NCI-H82 treated with DMSO at 0.1 percent for 48 hours (cell line): Measurements from ENCODE around the gene RUSF1.
"Not testable (repeated sequence)": the region's sequence is repeated elsewhere in the genome, so short reads cannot be mapped to it uniquely, and the experiment has no call there.

Experiments
- DNase-seq: peaks from one replicate; lab custom pipeline; 2025; ENCODE audit not compliant: unreplicated experiment; lab: John Stamatoyannopoulos, UW

The RUSF1 gene

DNA sequence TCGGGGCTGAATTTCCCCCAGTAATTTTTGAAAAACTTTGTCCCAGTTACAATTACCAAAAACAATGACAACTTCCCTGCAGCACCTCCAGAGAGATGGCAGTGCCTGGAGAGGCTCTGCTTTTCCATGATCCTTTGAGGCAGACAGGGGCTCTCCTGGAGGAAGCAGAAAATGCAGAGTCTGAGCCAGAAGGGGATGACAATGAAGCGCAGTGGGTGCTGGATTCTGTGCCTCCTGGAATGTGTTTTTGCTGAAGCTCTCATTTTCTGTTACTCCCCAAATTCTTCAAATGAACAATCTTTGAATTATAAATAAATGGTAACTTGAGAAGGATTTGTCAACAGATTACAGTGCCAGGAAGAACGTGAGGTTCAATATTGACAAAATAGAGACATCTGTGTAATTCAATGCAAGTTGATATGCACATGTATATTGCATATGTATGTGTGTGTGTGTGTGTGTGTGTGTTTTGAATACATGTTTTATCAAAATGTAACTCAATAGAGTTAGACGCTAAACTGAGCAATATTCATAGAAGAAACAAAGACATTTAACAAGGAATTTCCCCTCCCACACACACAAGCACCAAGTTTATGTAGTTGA lies 9.7 kb upstream of the RUSF1 start:
- DNase-seq, result no peak

DNA sequence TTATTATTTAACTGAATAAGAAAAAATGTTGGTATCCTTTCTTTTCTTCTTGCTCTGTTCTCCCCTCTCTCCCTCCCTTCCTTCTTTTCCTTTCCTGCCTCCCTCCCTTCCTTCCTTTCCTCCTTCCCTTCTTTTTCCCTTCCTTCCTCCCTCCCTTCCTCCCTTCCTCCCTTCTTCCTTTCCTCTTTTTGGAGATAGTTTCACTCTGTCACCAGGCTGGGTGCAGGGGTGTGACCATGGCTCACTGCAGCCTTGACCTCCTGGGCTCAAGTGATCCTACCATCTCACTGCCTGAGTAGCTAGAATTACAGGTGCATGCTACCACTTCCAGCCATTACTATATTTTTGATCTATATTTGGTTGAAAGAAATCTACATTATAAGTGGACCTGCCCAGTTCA lies 5.7 kb upstream of the RUSF1 start:
- DNase-seq, result no peak

- DNase-seq, result no peak
Measured at GRCh38 chr16:31513126-31513525, 4.9 kb upstream of the RUSF1 start.

DNA sequence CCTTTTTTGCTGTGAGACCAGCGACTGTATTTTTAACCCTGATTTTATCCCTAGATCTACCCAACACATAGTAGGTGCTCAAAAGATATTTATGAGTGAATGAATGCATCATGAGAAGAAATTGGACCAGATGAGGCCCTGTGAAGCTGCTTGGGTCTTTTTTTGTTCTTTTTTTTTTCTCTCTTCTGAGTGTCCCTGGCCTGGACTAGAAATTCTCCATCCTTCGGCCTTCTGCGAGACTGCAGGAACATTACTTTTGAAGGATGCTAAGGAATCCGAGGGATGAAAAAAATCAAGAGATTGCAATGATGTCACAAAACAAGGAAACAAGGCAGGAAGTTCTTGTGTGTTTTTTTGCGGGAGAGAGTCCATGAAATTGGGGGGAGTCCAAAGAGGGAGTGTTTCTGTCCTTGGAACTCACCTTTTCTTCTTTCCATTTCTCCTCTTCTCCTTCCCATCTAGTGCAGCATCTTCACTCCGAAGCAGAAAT lies 560 bp upstream of the RUSF1 start:
- DNase-seq, result no peak

- DNase-seq, result no peak
Measured at GRCh38 chr16:31507617-31507928, 618 bp downstream of the RUSF1 start.

GRCh38 chr16:31505483-31505882 lies 2.7 kb downstream of the RUSF1 start:
- DNase-seq, result no peak

- no peak for DNase-seq
Measured at GRCh38 chr16:31504159-31504558, 4.0 kb downstream of the RUSF1 start.

DNA sequence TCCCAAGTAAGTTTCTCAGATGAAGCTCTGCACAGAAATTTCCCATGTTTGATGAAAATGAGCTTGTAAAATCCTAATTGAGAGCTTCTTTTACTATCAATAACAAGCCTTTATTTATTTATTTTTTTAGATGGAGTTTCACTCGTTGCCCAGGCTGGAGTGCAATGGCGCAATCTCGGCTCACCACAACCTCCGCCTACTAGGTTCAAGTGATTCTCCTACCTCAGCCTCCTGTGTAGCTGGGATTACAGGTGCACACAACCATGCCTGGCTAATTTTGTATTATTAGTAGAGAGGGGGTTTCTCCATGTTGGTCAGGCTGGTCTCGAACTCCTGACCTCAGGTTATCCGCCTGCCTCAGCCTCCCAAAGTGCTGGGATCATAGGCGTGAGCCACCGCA lies 4.6 kb downstream of the RUSF1 start:
- DNase-seq, result not testable (repeated sequence)

GRCh38 chr16:31502981-31503380 lies 5.2 kb downstream of the RUSF1 start:
- DNase-seq, result no peak

DNA sequence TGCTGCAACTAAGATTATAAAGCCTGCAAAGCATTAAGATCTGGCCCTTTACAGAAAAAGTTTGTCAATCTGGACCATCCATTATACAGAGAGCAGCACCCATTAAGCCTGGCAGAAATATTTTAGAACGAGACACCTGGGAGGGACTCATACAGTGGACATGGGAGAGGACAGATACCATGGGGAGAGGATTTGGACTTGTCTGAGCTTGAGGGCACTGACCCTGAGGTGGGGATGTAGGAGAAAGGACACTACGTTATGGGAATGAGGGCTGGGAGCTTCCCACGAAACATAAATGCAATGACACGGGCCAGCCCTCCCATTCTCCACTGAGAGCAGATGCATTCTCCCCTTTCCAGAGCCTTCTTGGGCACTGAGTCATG lies 6.2 kb downstream of the RUSF1 start:
- DNase-seq, result no peak

GRCh38 chr16:31501226-31501965 lies 6.8 kb downstream of the RUSF1 start:
- DNase-seq, result peak; percentile 3

- no peak for DNase-seq
Measured at GRCh38 chr16:31499928-31500327, 8.3 kb downstream of the RUSF1 start.

DNA sequence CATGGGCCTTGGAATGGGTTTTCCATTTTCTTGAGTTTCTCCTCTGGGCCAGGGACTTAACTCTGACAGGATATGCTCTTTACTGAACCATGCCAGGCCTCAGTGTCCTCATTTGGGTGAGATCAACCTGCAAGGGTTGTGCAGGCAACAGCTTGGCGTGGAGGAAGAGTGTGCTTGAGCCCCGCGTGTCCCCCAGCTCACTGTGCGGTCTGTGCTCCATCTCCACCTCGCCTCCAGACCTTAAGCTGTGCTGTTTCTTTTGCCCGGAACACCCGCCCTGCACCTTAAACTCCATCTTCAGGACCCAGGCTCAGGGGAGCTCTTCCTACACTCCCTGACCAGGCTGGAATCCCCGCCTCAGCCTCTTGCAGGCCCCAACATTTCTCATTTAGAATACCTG lies 9.7 kb downstream of the RUSF1 start:
- DNase-seq, result no peak

- no peak for DNase-seq
Measured at GRCh38 chr16:31496670-31497069, 11.5 kb downstream of the RUSF1 start.

DNA sequence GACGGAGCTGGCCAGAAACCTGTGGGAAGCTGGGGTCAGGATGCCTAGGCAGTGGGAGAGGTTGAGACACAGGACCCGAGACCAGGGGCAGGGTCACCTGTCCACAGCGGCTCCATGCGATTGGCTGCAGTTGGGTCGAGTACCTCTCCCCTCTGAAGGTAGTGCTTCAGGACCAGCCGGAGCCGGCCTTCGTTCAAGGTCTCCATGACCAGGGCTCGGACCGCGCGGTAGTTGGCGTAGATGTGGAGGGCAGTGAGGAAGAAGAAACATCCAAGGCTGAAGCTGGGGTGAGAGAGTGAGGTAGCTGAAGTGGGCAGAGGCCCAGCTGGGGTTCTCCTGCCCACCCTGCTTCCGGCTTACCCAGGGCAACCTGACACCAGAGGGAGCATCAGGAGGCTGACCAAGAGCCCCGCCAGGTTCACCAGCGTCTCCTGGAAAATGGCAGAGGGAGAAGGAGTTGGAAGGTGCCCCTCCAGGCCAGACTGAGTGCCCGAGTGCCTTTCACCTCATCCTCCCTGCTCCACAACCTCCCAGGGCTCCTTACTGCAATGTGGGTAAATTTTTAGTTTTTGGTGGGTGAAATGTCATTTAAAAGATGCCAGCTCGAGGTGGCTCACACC lies 14.6 kb downstream of the RUSF1 start:
- DNase-seq, result no peak

DNA sequence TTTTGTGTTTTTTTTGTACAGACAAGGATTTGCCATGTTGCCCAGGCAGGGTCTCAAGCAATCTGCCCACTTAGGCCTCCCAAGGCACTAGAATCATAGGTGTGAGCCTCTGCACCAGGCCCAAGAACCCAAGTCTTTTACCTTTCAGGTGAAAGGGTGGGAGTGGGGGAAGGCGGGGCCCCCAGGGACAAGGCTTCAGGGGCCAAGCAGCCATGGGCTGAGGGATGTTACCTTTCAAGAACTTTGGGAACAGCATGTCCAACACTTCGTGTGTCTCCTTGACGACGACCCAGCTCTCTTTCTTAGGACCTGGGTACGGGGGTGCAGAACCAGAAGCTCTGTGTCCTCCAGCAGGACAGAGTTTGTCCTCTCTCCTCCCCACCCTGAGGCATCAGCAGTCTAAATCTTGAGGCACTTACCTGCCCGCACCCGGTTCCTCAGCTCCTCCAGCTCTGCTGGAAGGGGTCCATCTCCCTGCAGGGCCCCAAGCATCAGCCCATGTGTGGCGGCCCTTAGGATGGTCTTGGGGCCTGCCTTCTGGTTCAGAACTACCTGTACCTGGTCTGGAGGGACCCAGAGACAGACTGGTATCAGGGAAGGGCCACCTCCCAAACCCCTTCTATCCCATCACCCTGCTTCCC lies 16.3 kb downstream of the RUSF1 start:
- no peak for DNase-seq

- no peak for DNase-seq
Measured at GRCh38 chr16:31489616-31490584, 18.3 kb downstream of the RUSF1 start.

DNA sequence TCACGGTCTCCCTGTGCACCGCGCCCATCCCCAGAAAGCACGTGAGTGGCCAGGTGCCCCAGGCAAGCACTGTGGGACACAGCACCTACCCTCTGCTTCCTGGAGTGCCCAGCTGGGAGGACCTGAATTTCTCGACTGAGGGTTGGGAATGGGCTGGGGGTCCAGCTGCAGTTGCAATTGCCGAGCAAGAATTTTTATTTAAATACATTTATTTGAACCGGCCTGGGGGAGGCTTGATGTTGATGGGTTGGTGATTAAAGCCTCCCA lies 19.0 kb downstream of the RUSF1 start:
- DNase-seq, result no peak

DNA sequence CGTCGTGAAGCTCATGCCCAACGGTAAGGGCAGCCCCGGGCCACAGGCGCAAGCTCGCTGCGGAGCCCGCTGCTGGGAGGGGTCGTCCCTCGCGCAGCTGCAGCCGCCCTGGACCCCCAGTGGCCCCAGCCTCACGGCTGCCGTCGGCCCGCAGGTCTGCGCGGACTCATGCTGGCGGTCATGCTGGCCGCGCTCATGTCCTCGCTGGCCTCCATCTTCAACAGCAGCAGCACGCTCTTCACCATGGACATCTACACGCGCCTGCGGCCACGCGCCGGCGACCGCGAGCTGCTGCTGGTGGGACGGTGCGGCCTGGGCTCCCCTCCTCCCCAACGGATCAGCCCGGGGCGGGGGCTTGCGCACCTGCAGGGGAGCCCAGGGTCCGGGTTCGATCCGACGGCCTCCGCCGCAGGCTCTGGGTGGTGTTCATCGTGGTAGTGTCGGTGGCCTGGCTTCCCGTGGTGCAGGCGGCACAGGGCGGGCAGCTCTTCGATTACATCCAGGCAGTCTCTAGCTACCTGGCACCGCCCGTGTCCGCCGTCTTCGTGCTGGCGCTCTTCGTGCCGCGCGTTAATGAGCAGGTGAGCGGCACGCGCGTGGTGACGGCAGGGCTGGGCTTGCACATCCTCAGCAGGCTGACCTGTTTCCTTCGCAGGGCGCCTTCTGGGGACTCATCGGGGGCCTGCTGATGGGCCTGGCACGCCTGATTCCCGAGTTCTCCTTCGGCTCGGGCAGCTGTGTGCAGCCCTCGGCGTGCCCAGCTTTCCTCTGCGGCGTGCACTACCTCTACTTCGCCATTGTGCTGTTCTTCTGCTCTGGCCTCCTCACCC lies 19.5 kb downstream of the RUSF1 start:
- no peak for DNase-seq

DNA sequence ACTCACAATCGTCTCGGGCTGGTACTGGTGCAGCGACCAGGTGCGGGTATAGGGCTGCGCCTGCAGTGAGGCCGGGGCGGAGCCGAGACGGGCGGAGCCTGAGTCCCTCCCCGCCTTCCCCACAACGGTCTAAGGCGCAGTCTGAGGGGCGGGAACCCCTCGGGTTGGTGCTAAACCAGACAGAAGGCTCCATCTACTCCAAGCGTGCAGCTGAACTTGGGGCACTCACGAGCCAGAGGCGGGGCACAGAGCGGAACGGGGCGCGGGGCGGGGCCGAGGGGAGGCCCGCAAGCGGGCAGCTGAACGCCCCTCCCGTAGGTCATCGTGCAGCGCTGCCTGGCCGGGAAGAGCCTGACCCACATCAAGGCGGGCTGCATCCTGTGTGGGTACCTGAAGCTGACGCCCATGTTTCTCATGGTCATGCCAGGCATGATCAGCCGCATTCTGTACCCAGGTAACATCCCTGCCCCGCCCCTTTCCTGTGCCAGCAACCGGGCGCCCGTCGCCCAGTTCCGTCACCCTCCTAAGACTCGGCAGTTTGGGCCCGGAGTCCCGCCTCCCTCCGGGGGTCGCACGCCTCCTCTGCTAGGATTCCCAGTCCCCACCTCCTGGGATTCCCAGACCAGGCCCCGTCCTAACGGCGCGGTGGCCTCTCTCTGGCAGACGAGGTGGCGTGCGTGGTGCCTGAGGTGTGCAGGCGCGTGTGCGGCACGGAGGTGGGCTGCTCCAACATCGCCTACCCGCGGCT lies 20.3 kb downstream of the RUSF1 start:
- no peak for DNase-seq
